Hepatocyte (in vitro differentiated cells): ENCODE results near the gene YES1.

Source experiments
- CTCF ChIP-seq: fragments of 200-600 bp; sonication (generic); IDR thresholded peaks from 2 replicates; pipeline ENCODE4 v1.5.1; 2016; ENCODE audit warnings: antibody characterized with exemption, mild to moderate bottlenecking; ENCODE audit not compliant: poor library complexity
- EZH2 ChIP-seq: fragments of 200-600 bp; sonication (generic); IDR thresholded peaks from 2 replicates; pipeline ENCODE4 v1.6.1; 2016; ENCODE audit warnings: antibody characterized with exemption, mild to moderate bottlenecking, borderline replicate concordance

- TF ChIP-seq CTCF: no peak
- TF ChIP-seq EZH2: no peak
Observed at GRCh38 chr18:711310-711656, 100.8 kb downstream of the YES1 start.
